GM23338 (cell line): Measurements from ENCODE around the gene SLC8B1. TPM values are rescaled to one million over a fixed set of nuclear protein-coding genes. Genes with fewer than 3 reads are reported as not detected.

Experiments used
- ATAC-seq: fragments of 200-7000 bp; cut with Tn5 transposase; 3 replicates; pipeline ENCODE4 v1.9.1; 2020
- DNase-seq: peaks from one replicate; pipeline ENCODE4 v3.0.0-alpha.2; 2015; ENCODE audit warnings: low spot score
- H2AFZ ChIP-seq: fragments of 200-600 bp; sonication (generic); 2 replicates; pipeline ENCODE4 v1.8.0; 2016; ENCODE audit warnings: antibody characterized with exemption, mild to moderate bottlenecking, moderate library complexity
- H3F3A ChIP-seq: fragments of 200-600 bp; sonication (generic); replicated peaks from 2 replicates; pipeline ENCODE4 v1.8.0; 2017; ENCODE audit warnings: antibody characterized with exemption, mixed run types, low read depth
- H3K27ac ChIP-seq: fragments of 200-600 bp; sonication (generic); 2 replicates; pipeline ENCODE4 v1.6.1; 2016; ENCODE audit warnings: low read depth
- H3K27me3 ChIP-seq: fragments of 200-600 bp; sonication (generic); 2 replicates; pipeline ENCODE4 v1.8.0; 2016; ENCODE audit warnings: mild to moderate bottlenecking, mixed run types, moderate library complexity; ENCODE audit not compliant: insufficient read depth
- H3K36me3 ChIP-seq: fragments of 200-600 bp; sonication (generic); 2 replicates; pipeline ENCODE4 v1.8.0; 2016; ENCODE audit warnings: mild to moderate bottlenecking; ENCODE audit not compliant: insufficient read depth
- H3K4me1 ChIP-seq: fragments of 200-600 bp; sonication (generic); 2 replicates; pipeline ENCODE4 v1.8.0; 2016; ENCODE audit warnings: mild to moderate bottlenecking, moderate library complexity; ENCODE audit not compliant: insufficient read depth
- H3K4me2 ChIP-seq: fragments of 200-600 bp; sonication (generic); 2 replicates; pipeline ENCODE4 v1.7.1; 2017; ENCODE audit warnings: mixed run types
- H3K4me3 ChIP-seq: fragments of 200-600 bp; sonication (generic); 2 replicates; pipeline ENCODE4 v1.6.1; 2016; ENCODE audit warnings: mixed run types
- H3K79me2 ChIP-seq: fragments of 200-600 bp; sonication (generic); replicated peaks from 2 replicates; pipeline ENCODE4 v1.8.0; 2017; ENCODE audit warnings: mild to moderate bottlenecking; ENCODE audit not compliant: insufficient read depth
- H3K9me2 ChIP-seq: fragments of 200-600 bp; sonication (generic); 2 replicates; pipeline ENCODE4 v1.8.0; 2017; ENCODE audit not compliant: insufficient read depth
- H4K20me1 ChIP-seq: fragments of 200-600 bp; sonication (generic); replicated peaks from 2 replicates; pipeline ENCODE4 v1.8.0; 2017; ENCODE audit warnings: mild to moderate bottlenecking; ENCODE audit not compliant: insufficient read depth
- H3K27ac Mint-ChIP-seq: 2 replicates; pipeline ENCODE4 v1.8.0; 2020; ENCODE audit warnings: inconsistent platforms, mild to moderate bottlenecking, moderate library complexity, mixed read lengths
- H3K27me3 Mint-ChIP-seq: 3 replicates; pipeline ENCODE4 v1.8.0; 2022; ENCODE audit warnings: low read depth, mild to moderate bottlenecking, moderate library complexity, mixed read lengths, inconsistent platforms; ENCODE audit not compliant: insufficient read depth, poor library complexity
- H3K36me3 Mint-ChIP-seq: 3 replicates; pipeline ENCODE4 v1.8.0; 2021; ENCODE audit warnings: low read depth, mild to moderate bottlenecking, inconsistent platforms, moderate library complexity, mixed read lengths
- H3K4me1 Mint-ChIP-seq: 3 replicates; pipeline ENCODE4 v1.8.0; 2020; ENCODE audit warnings: mild to moderate bottlenecking, inconsistent platforms, mixed read lengths
- H3K4me3 Mint-ChIP-seq: 3 replicates; pipeline ENCODE4 v1.8.0; 2021; ENCODE audit warnings: moderate library complexity, mild to moderate bottlenecking, inconsistent platforms, mixed read lengths
- H3K9me3 Mint-ChIP-seq: 3 replicates; pipeline ENCODE4 v1.8.0; 2020; ENCODE audit warnings: moderate library complexity, mild to moderate bottlenecking, inconsistent platforms, mixed read lengths
- CTCF ChIP-seq, 2 experiments: fragments of 200-600 bp in 1 of 2; sonication (generic) in 1 of 2; conservative IDR thresholded peaks; 2 replicates each; pipeline versions ENCODE4 v1.5.1 to v1.6.1; 2016 to 2017; ENCODE audit warnings: antibody characterized with exemption in 2 of 2, low read depth in 2 of 2, mild to moderate bottlenecking in 2 of 2, moderate library complexity in 1 of 2
- ETS1 ChIP-seq: IDR thresholded peaks from 2 replicates; pipeline ENCODE4 v1.6.1; 2016; ENCODE audit warnings: antibody characterized with exemption
- JUNB ChIP-seq: IDR thresholded peaks from one replicate; pipeline ENCODE4 v1.6.1; 2016; ENCODE audit warnings: antibody characterized with exemption; ENCODE audit not compliant: unreplicated experiment
- NANOG ChIP-seq: IDR thresholded peaks from 2 replicates; pipeline ENCODE4 v1.6.1; 2016; ENCODE audit warnings: antibody characterized with exemption, borderline replicate concordance
- REST ChIP-seq: IDR thresholded peaks from one replicate; pipeline ENCODE4 v1.6.1; 2018; ENCODE audit warnings: antibody characterized with exemption; ENCODE audit not compliant: unreplicated experiment
- ZNF114 ChIP-seq: fragments of 250-450 bp; sonication (Bioruptor Pico); IDR thresholded peaks from 2 replicates; pipeline ENCODE4 v1.5.0; 2020; ENCODE audit warnings: mild to moderate bottlenecking, moderate library complexity
- polyA plus RNA-seq: library from polyadenylated mRNA; unstranded; fragments of >200 nt; fragmentation: Nextera tagmentation; extraction: Ambion mirVana; gene quantifications from 2 replicates; pipeline ENCODE4 v1.2.1, GENCODE V29; 2016
- total RNA-seq: library from RNA; depleted of rRNA; stranded (reverse); fragments of >200 nt; shearing (Covaris generic); gene quantifications from 2 replicates; pipeline ENCODE4 v1.2.3, GENCODE V29; 2014

Gene SLC8B1
- total and polyA plus RNA-seq, 2 experiments from 2014 or later: 6.0 to 8.9 TPM

- TF ChIP-seq ZNF114 (CRISPR knock-in tag): no peak
- no peak for TF ChIP-seq REST
Observed at GRCh38 chr12:113330505-113330904, 4.4 kb downstream of the SLC8B1 start (continued).

- no peaks in the 10 kb centered on the region for H3F3A ChIP-seq
- H3K27me3 ChIP-seq: peaks cover 10% of the 10 kb centered on the region
- Mint-ChIP-seq H3K9me3 (no peaks in the 10 kb centered on the region), H3K36me3 (peaks cover 19% of the 10 kb centered on the region), H3K27me3 (peaks cover 23% of the 10 kb centered on the region), H3K27ac (no peak overlapping the region), H3K4me1 (peaks cover 4% of the 10 kb centered on the region; the same call in 2 of the 3 replicates), H3K4me3 (no peak overlapping the region)
- ATAC-seq: no peak
- H2AFZ ChIP-seq: no peak overlapping the region
- no peaks in the 10 kb centered on the region; the same call in 1 of the 2 replicates for H3K36me3 ChIP-seq
- no peak overlapping the region for H3K4me3 ChIP-seq
- no peak for DNase-seq
- H3K79me2 ChIP-seq: no peaks in the 10 kb centered on the region
- H3K9me2 ChIP-seq: no peaks in the 10 kb centered on the region
- H3K27ac ChIP-seq: no peak overlapping the region
- TF ChIP-seq JUNB: no peak
- no peak for TF ChIP-seq ETS1
- no peaks in the 10 kb centered on the region for H4K20me1 ChIP-seq
- H3K4me1 ChIP-seq: peaks cover 5% of the 10 kb centered on the region; the same call in 1 of the 2 replicates
- no peak overlapping the region for H3K4me2 ChIP-seq
Observed at GRCh38 chr12:113329791-113330417, 5.0 kb downstream of the SLC8B1 start.

GRCh38 chr12:113329022-113329790, 5.7 kb downstream of the SLC8B1 start:
- peaks cover 2% of the 10 kb centered on the region; the same call in 1 of the 2 replicates for H3K4me1 ChIP-seq
- H4K20me1 ChIP-seq: no peaks in the 10 kb centered on the region
- no peak overlapping the region for H3K27ac ChIP-seq
- peaks cover 4% of the 10 kb centered on the region; the same call in 2 of the 3 replicates for H3K4me1 Mint-ChIP-seq
- peaks cover 19% of the 10 kb centered on the region for H3K36me3 Mint-ChIP-seq
- no peak overlapping the region for H3K4me3 Mint-ChIP-seq
- no peak overlapping the region for H3K4me2 ChIP-seq
- peaks cover 5% of the 10 kb centered on the region for H3K27me3 ChIP-seq
- no peak for DNase-seq
- H3K27ac Mint-ChIP-seq: no peak overlapping the region
- H3F3A ChIP-seq: no peaks in the 10 kb centered on the region
- H3K4me3 ChIP-seq: no peak overlapping the region
- no peak for TF ChIP-seq CTCF (conservative IDR thresholded peaks at IDR 0.05; ENCODE audit: low read depth in 2 of 2)
- TF ChIP-seq NANOG: no peak
- no peaks in the 10 kb centered on the region; the same call in 1 of the 2 replicates for H3K36me3 ChIP-seq
- no peaks in the 10 kb centered on the region for H3K79me2 ChIP-seq
- ATAC-seq: no peak
- no peaks in the 10 kb centered on the region for H3K9me3 Mint-ChIP-seq
- no peaks in the 10 kb centered on the region for H3K9me2 ChIP-seq
- H3K27me3 Mint-ChIP-seq: peaks cover 17% of the 10 kb centered on the region
- no peak overlapping the region for H2AFZ ChIP-seq
